Peyer's patch (tissue), 4 donors: ENCODE data around the gene PTPN13.

ENCODE experiments used
- POLR2A ChIP-seq, 2 donors: fragments of 450-650 bp; IDR thresholded peaks; one replicate each; pipeline ENCODE4 v1.5.1; 2017; ENCODE audit warnings: antibody characterized with exemption in 2 of 2, mild to moderate bottlenecking in 2 of 2, moderate library complexity in 2 of 2
- TF ChIP-seq, protein P1 (sequence below), 6 experiments: fragments of 450-650 bp in 4 of 6; fragments of 200-600 bp in 2 of 6; sonication (generic) in 1 of 6; IDR thresholded peaks; one replicate each; pipeline ENCODE4 v1.5.1; 2017 to 2019; ENCODE audit warnings: antibody characterized with exemption in 6 of 6, mild to moderate bottlenecking in 3 of 6, moderate library complexity in 1 of 6

DNA sequence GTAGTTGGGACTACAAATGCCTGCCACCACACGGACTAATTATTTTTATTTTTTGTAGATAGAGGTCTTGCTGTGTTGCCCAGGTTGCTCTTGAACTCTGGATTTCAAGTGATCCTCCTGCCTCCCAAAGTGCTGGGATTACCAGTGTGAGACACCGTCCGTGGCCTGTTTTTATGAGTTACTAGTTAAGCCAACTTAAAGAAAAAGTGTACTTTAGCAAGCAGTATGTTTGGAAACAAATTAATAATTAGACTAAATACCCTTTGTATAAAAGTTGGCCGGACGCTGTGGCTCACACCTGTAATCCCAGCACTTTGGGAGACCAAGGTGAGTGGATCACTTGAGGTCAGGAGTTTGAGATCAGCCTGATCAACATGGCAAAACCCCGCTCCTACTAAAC lies 14.2 kb upstream of the PTPN13 start:
- TF ChIP-seq, protein P1, sequence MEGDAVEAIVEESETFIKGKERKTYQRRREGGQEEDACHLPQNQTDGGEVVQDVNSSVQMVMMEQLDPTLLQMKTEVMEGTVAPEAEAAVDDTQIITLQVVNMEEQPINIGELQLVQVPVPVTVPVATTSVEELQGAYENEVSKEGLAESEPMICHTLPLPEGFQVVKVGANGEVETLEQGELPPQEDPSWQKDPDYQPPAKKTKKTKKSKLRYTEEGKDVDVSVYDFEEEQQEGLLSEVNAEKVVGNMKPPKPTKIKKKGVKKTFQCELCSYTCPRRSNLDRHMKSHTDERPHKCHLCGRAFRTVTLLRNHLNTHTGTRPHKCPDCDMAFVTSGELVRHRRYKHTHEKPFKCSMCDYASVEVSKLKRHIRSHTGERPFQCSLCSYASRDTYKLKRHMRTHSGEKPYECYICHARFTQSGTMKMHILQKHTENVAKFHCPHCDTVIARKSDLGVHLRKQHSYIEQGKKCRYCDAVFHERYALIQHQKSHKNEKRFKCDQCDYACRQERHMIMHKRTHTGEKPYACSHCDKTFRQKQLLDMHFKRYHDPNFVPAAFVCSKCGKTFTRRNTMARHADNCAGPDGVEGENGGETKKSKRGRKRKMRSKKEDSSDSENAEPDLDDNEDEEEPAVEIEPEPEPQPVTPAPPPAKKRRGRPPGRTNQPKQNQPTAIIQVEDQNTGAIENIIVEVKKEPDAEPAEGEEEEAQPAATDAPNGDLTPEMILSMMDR (IDR thresholded peaks at IDR 0.05) = no peak
- no peak for TF ChIP-seq POLR2A (IDR thresholded peaks at IDR 0.05)
